DMS 273 treated with DMSO at 0.1 percent for 48 hours (cell line): Measurements from ENCODE around the gene MICB.
"Not testable (repeated sequence)": the region's sequence is repeated elsewhere in the genome, so short reads cannot be mapped to it uniquely, and the experiment has no call there.

ENCODE experiments used
- DNase-seq: peaks from one replicate; lab custom pipeline; 2025; lab: John Stamatoyannopoulos, UW

MICB gene

GRCh38 chr6:31474871-31475286, 23.1 kb upstream of the MICB start:
- no peak for DNase-seq

GRCh38 chr6:31476515-31477139, 21.3 kb upstream of the MICB start:
- DNase-seq: no peak

GRCh38 chr6:31477521-31477920, 20.4 kb upstream of the MICB start:
- DNase-seq: no peak

DNA sequence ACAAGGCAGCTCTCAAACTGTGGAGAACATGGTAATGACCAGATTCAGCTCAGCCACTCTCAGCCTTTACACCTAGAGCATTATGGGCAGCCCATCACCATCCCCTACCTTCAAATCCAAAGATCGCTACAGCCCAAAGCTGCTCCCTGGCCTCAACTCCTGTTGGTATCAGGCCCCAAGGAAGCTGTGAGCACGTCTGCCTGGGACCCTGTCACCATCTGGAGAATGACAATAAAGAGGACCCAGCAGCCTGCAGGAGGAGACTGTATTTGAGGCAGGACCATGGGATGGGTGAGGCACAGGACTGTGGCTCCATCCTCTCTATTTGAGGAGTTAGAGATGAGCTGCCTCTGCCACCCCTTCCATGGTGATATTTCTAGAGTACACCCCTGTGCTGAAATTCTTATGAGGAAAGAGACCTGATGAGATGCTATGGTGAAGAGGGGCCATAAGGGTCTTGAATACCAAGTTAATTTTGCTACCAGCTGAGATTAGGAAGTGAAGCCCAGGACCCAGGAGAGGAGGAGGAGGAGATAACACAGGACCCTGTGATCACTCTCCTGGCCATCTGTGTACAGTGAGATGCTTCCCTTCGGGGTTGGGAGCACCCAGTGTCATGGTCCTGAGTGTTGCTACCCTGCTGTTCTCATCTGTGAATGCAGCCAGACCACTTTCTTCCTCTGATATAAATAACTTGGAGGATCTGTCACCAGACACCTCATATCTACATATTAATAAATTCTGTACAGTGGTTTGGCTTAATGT, 19.6 kb upstream of the MICB start:
- DNase-seq: no peak

DNA sequence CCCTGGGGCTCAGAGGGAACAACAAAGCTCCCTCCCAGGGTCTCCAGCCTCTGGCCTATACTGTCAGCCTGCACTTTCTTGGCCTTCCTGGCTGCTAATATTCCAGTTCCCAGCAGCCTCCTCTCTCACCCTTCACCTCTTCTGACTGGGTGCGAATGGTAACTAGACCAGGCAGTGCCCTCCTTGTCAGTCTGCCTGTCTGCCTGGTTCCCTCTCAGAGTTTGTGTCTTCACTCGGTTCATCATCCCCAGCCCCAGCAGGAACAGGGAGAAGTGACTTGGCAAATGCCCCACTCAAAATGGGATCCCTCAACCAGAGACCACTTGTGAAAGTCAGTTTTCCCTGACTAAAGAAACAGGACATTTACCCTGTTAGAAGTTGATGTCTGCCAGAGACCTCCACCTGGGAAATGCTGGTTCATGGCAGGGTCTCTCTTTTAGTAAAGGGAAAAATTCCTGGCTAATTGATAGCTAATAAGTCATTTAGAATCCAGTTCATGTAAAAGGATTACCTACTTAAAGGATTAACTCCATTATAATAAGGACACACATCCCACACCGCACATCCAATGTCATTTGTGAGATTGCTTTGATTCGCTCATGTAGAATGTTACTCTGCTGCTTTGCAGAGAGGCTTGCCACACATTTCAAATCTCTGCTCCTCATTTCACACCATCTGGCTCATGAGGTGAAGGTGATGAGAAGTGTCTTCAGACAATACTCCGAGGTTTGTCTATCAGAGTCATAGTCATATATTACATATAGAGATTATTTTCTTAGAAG, 18.6 kb upstream of the MICB start:
- DNase-seq: no peak

DNA sequence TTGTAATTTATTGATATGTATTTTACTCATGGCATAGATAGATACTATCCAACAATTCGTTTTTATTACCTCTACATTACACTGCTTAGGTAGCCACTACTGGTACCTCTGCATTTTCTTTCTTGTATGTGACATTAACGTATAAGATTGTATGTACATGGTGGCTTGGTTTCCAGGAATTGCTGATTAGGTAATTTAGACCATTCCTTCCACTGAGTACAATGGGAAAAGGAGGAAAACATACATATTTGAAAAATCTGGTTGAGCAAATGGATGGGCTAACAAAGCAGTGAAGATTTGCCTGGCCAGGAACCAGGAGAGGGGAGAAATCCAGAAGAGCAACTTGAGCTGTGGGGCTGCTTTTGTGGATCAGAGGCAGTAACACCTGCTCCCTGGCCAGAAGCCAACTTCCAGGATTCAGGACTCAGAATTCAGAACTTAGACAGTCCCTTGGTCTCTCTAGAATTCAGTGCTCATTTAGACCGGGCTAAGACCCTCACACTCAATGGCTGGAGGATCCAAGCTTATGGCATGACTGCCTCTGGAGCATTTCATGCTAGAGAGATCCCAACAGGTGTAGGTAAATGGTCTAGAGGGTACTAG, 17.9 kb upstream of the MICB start:
- DNase-seq: peak; percentile 3

- DNase-seq: no peak
Observed at GRCh38 chr6:31480574-31480973, 17.4 kb upstream of the MICB start.

DNA sequence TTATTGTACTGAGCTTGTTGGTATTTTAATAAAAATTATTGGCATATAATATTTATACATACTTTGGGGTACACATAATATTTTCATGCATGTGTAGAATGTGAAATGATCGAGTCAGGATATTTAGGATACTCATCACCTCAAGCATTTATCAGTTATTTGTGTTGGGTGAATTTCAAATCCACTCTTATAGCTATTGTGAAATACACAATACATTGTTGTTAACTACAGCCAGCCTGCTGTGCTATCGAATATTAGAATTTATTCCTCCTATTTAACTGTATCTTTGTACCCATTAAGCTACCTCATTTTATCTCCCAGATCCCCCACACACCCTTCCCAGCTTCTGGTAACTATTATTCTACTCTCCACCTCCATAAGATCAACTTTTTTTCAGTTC, 14.6 kb upstream of the MICB start:
- no peak for DNase-seq

DNA sequence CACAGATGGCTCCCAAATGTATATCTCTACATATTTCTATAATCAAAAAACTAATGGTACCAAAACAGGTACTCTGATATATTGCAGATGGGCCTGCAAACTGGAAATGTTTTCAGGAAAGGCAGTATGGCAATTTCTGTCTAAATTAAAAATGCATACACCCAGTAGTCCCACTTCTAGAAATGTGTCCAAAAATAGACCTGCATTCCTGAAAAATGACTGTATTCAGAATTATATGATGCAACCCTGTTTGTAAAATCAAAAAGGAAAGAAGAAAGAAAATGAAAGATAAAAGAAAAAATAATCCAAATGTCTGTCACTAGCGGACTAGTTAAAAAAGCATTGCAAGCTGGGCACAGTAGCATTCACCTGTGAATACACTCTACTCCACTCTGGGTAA, 12.9 kb upstream of the MICB start:
- no peak for DNase-seq

- DNase-seq: not testable (repeated sequence)
Observed at GRCh38 chr6:31486065-31486837, 11.7 kb upstream of the MICB start.

GRCh38 chr6:31487674-31488073, 10.3 kb upstream of the MICB start:
- not testable (repeated sequence) for DNase-seq

- DNase-seq: no peak
Observed at GRCh38 chr6:31489086-31489485, 8.9 kb upstream of the MICB start.

DNA sequence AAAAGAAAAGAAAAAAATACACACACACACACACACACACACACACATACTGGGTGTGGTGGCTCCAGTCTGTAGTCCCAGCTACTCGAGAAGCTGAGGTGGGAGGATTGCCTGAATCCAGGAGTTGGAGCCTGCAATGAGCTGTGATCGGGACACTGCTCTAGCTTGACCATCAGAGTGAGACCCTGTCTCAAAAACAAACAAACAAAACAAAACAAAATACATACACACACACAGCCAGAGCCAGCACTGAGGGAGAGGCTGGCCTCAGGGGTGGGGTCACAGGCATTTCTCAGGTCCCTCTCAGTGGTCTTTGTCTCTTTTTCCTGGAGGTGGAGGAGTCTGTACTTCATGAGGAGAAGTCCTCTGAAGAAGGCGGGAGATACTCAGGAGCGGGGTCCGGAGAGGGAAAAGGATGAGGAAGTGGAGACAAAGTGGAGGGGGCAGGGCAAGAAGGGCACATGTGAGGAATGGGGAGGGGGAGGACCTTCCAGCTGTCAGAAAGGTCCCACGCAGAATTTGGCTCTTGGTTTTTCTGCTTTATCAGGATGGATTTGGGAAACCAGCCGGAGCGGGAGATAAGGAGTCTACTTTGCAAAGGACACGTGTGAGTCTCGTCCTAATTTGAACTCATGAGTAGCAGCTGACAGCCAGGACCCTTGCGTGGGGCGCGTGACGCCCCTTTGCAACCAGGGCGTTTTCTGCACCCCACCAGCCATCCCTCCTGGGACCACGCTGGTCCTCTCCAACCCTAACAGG, 7.7 kb upstream of the MICB start:
- no peak for DNase-seq

GRCh38 chr6:31493550-31493874, 4.4 kb upstream of the MICB start:
- DNase-seq: not testable (repeated sequence)

- peak; percentile 15 for DNase-seq
Observed at GRCh38 chr6:31493875-31494694, 3.9 kb upstream of the MICB start.

GRCh38 chr6:31495580-31495979, 2.4 kb upstream of the MICB start:
- no peak for DNase-seq

DNA sequence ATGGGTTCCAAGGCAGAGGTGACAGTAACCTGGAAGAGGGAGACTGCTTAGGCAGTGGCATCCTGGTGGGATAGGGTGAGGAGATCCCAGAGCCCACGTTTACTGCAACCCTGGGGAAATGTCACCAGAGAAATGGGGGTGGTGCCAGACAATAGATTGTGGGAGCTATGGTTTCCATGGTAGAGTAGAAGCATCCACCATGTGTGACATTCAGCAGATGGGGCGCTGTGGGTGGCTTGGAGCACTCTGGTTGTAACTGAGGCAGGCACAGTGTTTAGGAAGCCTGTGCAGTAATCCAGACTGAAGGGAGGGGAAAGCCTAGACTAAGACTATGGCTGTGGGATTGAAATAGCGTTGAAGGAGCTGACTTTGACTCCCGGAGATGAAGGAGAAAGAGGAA, 1.1 kb upstream of the MICB start:
- DNase-seq: not testable (repeated sequence)

DNA sequence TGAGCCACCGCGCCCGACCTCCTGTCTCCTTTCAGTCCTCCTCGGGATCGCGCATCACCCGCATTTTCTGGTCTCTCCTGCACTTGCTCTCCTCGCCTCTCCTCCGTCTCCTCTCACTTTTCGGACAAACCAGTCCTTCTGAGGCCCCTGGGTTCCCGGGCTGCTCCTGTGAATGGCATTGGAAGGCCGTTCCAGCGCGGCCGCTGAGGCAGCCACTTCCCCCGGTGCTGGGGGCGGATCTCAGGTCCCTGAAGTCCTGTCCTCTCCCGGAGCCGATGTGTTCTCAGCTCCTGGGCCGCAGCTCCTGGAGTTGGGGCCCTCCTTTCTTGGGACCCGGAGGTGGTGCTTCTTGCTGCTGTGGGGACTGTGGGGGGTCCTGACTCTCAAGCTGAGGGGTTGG, 803 bp downstream of the MICB start:
- DNase-seq: peak; percentile 5

GRCh38 chr6:31499648-31500047, 1.7 kb downstream of the MICB start:
- not testable (repeated sequence) for DNase-seq

- no peak for DNase-seq
Observed at GRCh38 chr6:31502586-31502985, 4.6 kb downstream of the MICB start.
